ENCODE measurements around the gene GTF2IRD1. TPM values are rescaled to one million over a fixed set of nuclear protein-coding genes. Genes with fewer than 3 reads are reported as not detected.
"Not testable (repeated sequence)": the region's sequence is repeated elsewhere in the genome, so short reads cannot be mapped to it uniquely, and the experiment has no call there.

Gene GTF2IRD1
- total RNA-seq, 1 experiment from 2014 or later: 53.6 TPM

DNA sequence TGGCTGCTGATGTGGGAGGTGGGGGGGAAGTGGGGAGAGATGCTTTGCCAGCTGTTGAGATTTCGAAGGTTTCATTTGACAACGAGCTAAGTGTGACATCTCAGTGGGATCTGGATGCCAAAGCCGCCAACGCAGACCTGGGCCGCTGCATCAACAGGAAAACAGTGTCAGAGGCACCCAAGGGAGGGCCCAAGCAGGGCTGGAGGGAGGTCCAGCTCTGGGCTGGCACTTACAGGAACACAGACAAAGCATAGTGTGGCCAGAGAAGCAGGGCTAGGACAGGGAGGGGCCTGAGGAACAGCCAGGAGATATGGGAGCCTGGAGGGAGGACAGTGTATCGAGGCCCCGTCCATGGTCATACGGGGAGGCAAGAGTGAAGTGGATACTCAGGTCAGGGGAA lies 73.1 kb downstream of the GTF2IRD1 start:
- Mint-ChIP-seq H3K27ac (ENCODE audit: unreplicated experiment) (no peak overlapping the region), H3K36me3 (ENCODE audit: insufficient read depth, unreplicated experiment) (peaks cover 69% of the 10 kb centered on the region), H3K27me3 (ENCODE audit: insufficient read depth, unreplicated experiment) (no peaks in the 10 kb centered on the region), H3K4me3 (ENCODE audit: unreplicated experiment) (no peak overlapping the region), H3K9me3 (ENCODE audit: unreplicated experiment) (no peaks in the 10 kb centered on the region), H3K4me1 (ENCODE audit: low read depth, unreplicated experiment) (peaks cover 14% of the 10 kb centered on the region)
- Histone ChIP-seq H3K36me3 (ENCODE audit: control insufficient read depth, insufficient read depth, low read length) (peaks cover 3% of the 10 kb centered on the region), H3K4me3 (ENCODE audit: low read depth, low read length) (no peak overlapping the region), H3K27me3 (replicated peaks; ENCODE audit: control insufficient read depth, insufficient read depth, low read length) (no peaks in the 10 kb centered on the region), H3K4me1 (peaks cover 7% of the 10 kb centered on the region), H3K9me3 (no peaks in the 10 kb centered on the region)
- ChIA-PET CTCF (no interaction called here), POLR2A (no interaction called here)
- TF ChIP-seq, protein P1, sequence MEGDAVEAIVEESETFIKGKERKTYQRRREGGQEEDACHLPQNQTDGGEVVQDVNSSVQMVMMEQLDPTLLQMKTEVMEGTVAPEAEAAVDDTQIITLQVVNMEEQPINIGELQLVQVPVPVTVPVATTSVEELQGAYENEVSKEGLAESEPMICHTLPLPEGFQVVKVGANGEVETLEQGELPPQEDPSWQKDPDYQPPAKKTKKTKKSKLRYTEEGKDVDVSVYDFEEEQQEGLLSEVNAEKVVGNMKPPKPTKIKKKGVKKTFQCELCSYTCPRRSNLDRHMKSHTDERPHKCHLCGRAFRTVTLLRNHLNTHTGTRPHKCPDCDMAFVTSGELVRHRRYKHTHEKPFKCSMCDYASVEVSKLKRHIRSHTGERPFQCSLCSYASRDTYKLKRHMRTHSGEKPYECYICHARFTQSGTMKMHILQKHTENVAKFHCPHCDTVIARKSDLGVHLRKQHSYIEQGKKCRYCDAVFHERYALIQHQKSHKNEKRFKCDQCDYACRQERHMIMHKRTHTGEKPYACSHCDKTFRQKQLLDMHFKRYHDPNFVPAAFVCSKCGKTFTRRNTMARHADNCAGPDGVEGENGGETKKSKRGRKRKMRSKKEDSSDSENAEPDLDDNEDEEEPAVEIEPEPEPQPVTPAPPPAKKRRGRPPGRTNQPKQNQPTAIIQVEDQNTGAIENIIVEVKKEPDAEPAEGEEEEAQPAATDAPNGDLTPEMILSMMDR (IDR thresholded peaks at IDR 0.05; ENCODE audit: insufficient read depth in 1 of 2, low read depth in 1 of 2, low read length in 1 of 2, severe bottlenecking in 1 of 2, unreplicated experiment in 1 of 2): no peak
- BruUV-seq (replicated peaks): no TSS peak
- intact Hi-C loops (cut with micrococcal nuclease; ENCODE audit: unreplicated experiment): no loop called here
- no peak for DNase-seq

DNA sequence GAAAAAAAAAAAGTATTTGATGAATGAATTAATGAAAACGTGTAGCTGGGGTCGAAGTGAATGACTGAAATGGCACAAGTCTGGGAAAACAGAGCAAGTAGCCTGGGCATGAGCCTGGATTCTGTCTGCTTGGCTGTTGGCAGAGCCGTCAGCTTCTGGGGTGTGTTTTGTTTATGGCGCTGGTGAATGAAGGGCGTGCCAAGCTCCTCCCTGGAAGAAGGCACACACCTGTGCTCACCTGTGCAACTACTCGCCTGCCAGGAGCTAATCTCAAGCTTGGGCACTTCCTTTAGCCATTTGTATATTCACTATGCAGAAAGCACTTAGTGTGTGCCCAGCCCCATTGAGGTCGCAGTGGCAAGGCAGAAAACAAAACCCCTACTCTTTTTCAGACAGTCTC lies 74.1 kb downstream of the GTF2IRD1 start:
- Histone ChIP-seq H3K36me3 (ENCODE audit: control insufficient read depth, insufficient read depth, low read length) (peaks cover 3% of the 10 kb centered on the region), H3K4me3 (ENCODE audit: low read depth, low read length) (no peak overlapping the region), H3K9me3 (no peaks in the 10 kb centered on the region), H3K27me3 (replicated peaks; ENCODE audit: control insufficient read depth, insufficient read depth, low read length) (no peaks in the 10 kb centered on the region), H3K4me1 (peaks cover 7% of the 10 kb centered on the region)
- H3K27ac Mint-ChIP-seq (ENCODE audit: unreplicated experiment): no peak overlapping the region
- no peaks in the 10 kb centered on the region for H3K9me3 Mint-ChIP-seq (ENCODE audit: unreplicated experiment)
- no TSS peak for BruUV-seq (replicated peaks)
- peaks cover 69% of the 10 kb centered on the region for H3K36me3 Mint-ChIP-seq (ENCODE audit: insufficient read depth, unreplicated experiment)
- H3K4me1 Mint-ChIP-seq (ENCODE audit: low read depth, unreplicated experiment): peaks cover 14% of the 10 kb centered on the region
- intact Hi-C loops (cut with micrococcal nuclease; ENCODE audit: unreplicated experiment): no loop called here
- no peak for DNase-seq
- TF ChIP-seq, protein P1 (IDR thresholded peaks at IDR 0.05; ENCODE audit: insufficient read depth in 1 of 2, low read depth in 1 of 2, low read length in 1 of 2, severe bottlenecking in 1 of 2, unreplicated experiment in 1 of 2): no peak
- CTCF ChIA-PET: no interaction called here
- POLR2A ChIA-PET: interaction anchor here (0.5 kb wide), 1 partner anchor 16 kb away, joined by 4 read pairs; no protein-coding TSS in a partner anchor
- no peaks in the 10 kb centered on the region for H3K27me3 Mint-ChIP-seq (ENCODE audit: insufficient read depth, unreplicated experiment)
- H3K4me3 Mint-ChIP-seq (ENCODE audit: unreplicated experiment): no peak overlapping the region

DNA sequence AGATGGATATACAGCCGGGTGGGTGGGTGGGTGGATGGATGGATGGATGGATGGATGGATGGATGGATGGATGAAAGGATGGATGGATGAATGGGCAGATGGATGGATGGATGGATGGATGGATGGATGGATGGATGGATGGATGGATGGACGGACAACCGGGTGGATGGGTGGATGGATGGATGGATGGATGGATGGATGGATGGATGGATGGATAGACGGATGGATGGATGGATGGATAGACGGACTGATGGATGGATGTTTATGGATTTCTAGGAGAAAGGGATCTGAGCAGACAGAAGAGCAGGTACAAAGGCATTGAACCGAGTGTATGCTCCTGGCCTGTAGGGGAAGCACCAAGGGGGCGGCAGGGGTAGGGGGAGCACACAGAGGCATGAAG lies 75.1 kb downstream of the GTF2IRD1 start:
- BruUV-seq (replicated peaks); H3K4me3 Mint-ChIP-seq (ENCODE audit: unreplicated experiment); H3K4me3 ChIP-seq (ENCODE audit: low read depth, low read length); H3K27me3 Mint-ChIP-seq (ENCODE audit: insufficient read depth, unreplicated experiment); H3K9me3 ChIP-seq; DNase-seq; H3K36me3 ChIP-seq (ENCODE audit: control insufficient read depth, insufficient read depth, low read length); POLR2A ChIA-PET; H3K9me3 Mint-ChIP-seq (ENCODE audit: unreplicated experiment); CTCF ChIA-PET; H3K27me3 ChIP-seq (replicated peaks; ENCODE audit: control insufficient read depth, insufficient read depth, low read length); H3K27ac Mint-ChIP-seq (ENCODE audit: unreplicated experiment); H3K4me1 ChIP-seq; intact Hi-C loops (cut with micrococcal nuclease; ENCODE audit: unreplicated experiment): not testable (repeated sequence)
- Mint-ChIP-seq H3K4me1 (ENCODE audit: low read depth, unreplicated experiment) (peaks cover 14% of the 10 kb centered on the region), H3K36me3 (ENCODE audit: insufficient read depth, unreplicated experiment) (peaks cover 66% of the 10 kb centered on the region)

DNA sequence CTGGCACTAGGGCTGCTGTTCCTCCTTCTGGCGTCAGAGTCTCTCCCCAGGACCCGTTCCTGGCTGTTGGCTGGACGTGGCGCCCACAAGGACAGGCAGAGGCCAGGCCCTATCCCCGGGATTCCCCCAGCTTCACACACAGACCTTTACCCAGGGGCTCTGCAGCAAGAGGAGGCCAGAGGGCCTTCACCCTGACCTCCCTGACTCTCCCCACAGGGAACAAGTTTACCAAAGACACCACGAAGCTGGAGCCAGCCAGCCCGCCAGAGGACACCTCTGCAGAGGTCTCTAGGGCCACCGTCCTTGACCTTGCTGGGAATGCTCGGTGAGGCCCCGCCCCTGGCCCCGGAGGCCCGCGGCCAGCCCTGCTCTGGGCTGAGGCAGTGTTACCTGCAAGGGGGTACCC lies 82.2 kb downstream of the GTF2IRD1 start:
- intact Hi-C loops (cut with micrococcal nuclease; ENCODE audit: unreplicated experiment): no loop called here
- CTCF ChIA-PET: no interaction called here

DNA sequence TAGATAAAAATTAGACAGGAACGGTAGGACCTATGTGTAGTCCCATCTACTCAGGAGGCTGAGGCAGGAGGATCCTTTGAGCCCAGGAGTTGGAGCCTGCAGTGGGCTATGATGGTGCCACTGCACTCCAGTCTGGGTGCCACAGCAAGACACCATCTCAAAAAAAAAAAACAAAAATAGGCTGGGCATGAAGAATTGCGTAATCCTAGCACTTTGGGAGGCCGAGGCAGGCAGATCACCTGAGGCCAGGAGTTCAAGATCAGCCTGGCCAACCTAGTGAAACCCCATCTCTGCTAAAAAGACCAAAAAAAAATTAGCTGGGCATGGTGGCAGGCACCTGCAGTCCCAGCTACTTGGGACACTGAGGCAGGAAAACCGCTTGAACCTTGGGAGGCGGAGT lies 88.2 kb downstream of the GTF2IRD1 start:
- H3K4me3 ChIP-seq (ENCODE audit: low read depth, low read length); H3K27me3 ChIP-seq (replicated peaks; ENCODE audit: control insufficient read depth, insufficient read depth, low read length); H3K4me3 Mint-ChIP-seq (ENCODE audit: unreplicated experiment); BruUV-seq (replicated peaks); H3K27me3 Mint-ChIP-seq (ENCODE audit: insufficient read depth, unreplicated experiment); H3K4me1 ChIP-seq; H3K9me3 Mint-ChIP-seq (ENCODE audit: unreplicated experiment); H3K36me3 ChIP-seq (ENCODE audit: control insufficient read depth, insufficient read depth, low read length); H3K4me1 Mint-ChIP-seq (ENCODE audit: low read depth, unreplicated experiment); intact Hi-C loops (cut with micrococcal nuclease; ENCODE audit: unreplicated experiment); POLR2A ChIA-PET; H3K9me3 ChIP-seq; H3K27ac Mint-ChIP-seq (ENCODE audit: unreplicated experiment); DNase-seq; CTCF ChIA-PET: not testable (repeated sequence)
- H3K36me3 Mint-ChIP-seq (ENCODE audit: insufficient read depth, unreplicated experiment): peaks cover 60% of the 10 kb centered on the region

More for the DNA sequence above, 82.2 kb downstream of the GTF2IRD1 start:
- BruUV-seq (replicated peaks): no TSS peak
- TF ChIP-seq, protein P1 (IDR thresholded peaks at IDR 0.05; ENCODE audit: insufficient read depth in 1 of 2, low read depth in 1 of 2, low read length in 1 of 2, severe bottlenecking in 1 of 2, unreplicated experiment in 1 of 2): no peak
- no peaks in the 10 kb centered on the region for H3K9me3 ChIP-seq
- Mint-ChIP-seq H3K4me1 (ENCODE audit: low read depth, unreplicated experiment) (no peaks in the 10 kb centered on the region), H3K27me3 (ENCODE audit: insufficient read depth, unreplicated experiment) (no peaks in the 10 kb centered on the region), H3K36me3 (ENCODE audit: insufficient read depth, unreplicated experiment) (peaks cover 46% of the 10 kb centered on the region), H3K9me3 (ENCODE audit: unreplicated experiment) (no peaks in the 10 kb centered on the region), H3K27ac (ENCODE audit: unreplicated experiment) (no peak overlapping the region), H3K4me3 (ENCODE audit: unreplicated experiment) (no peak overlapping the region)
- no peaks in the 10 kb centered on the region for H3K27me3 ChIP-seq (replicated peaks; ENCODE audit: control insufficient read depth, insufficient read depth, low read length)
- H3K36me3 ChIP-seq (ENCODE audit: control insufficient read depth, insufficient read depth, low read length): peaks cover 3% of the 10 kb centered on the region; the same call in 1 of the 2 replicates
- H3K4me3 ChIP-seq (ENCODE audit: low read depth, low read length): no peak overlapping the region
- no peaks in the 10 kb centered on the region for H3K4me1 ChIP-seq
- DNase-seq: no peak
- POLR2A ChIA-PET: no interaction called here
